HG03159 (cell line): ENCODE results near the gene DHX34.
"Not testable (repeated sequence)": the region's sequence is repeated elsewhere in the genome, so short reads cannot be mapped to it uniquely, and the experiment has no call there.

ENCODE experiments used
- ATAC-seq: cut with Tn5 transposase; IDR thresholded peaks from one replicate; pipeline ENCODE4 v1.9.1; 2021; ENCODE audit warnings: mild to moderate bottlenecking, moderate library complexity; ENCODE audit not compliant: unreplicated experiment

The DHX34 gene

DNA sequence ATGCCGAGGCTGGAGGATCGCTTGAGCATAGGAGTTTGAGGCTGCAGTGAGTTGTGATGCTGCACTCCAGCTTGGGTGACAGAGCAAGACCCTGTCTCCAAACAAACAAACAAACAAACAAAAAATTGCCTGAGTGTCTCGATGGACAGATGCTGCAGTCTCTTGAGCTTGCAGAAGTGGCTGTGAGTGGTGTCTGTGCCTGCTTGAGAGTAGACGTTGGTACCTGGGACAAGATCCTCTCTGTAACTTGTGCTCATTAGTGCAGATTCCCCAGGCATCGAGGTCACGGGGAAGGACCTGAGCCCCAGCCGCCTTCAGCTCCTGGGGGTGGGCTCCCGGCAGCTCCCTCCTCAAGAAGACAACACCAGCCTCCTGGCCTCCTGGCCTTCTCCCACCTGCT lies 25.7 kb upstream of the DHX34 start:
- ATAC-seq, result no peak

DNA sequence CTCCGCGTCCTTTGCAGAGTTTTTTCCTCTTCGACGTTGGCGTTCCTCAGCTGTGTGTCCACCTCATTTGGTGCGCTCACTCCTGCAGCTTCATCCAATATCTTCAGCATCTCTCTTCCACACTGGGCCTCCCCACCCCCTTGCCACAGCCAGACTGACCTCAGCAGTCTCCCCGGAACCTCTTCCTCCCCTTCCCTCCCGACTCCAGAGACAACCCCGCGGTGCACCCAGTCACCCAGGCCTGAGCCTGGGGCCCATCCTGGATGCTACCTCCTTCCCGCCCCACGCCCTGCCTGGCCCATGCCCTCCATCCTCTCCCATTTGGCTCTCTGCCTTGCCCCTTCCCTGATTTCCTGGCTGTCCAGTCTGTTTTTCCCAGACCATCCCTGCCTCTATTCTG lies 25.2 kb upstream of the DHX34 start:
- ATAC-seq, result no peak

DNA sequence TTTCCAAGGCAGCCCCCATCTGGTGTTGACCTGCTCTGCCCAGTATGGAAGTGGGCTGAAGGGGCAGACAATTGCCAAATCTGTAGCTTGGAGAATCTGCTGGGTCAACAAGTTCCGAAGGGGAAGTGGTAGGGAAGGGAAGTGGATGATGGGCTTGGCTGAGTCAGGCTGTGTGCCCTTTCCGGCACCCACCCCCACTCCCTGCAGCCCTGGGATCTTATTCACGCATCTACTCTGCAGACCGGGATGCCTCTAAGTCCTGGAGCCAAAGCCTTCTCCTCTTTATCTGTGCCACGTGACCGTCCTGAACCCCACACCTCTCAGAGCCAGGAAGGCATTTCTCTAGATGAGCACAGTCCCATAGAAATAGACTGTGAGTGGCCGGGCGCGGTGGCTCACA lies 24.6 kb upstream of the DHX34 start:
- ATAC-seq, result no peak

DNA sequence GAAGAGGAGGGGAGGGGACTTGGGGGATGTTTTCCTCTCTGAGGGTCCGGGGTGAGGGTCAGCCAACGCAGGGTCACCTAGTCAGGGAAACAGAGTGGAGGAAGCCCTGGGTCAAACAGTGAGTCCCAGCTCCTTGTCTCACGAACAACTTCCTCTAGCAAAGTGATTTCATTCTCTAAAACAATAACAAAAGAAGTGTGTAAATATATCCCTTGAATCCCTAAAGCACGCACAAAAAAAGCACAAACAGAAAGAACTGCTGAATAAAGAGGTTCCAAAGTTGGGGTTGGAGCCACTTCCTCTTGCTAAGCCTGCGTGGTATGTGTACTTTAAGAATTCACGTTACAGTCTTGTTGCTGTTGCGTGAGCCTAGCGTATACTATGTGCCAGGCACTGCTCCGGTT lies 18.6 kb upstream of the DHX34 start:
- no peak for ATAC-seq

DNA sequence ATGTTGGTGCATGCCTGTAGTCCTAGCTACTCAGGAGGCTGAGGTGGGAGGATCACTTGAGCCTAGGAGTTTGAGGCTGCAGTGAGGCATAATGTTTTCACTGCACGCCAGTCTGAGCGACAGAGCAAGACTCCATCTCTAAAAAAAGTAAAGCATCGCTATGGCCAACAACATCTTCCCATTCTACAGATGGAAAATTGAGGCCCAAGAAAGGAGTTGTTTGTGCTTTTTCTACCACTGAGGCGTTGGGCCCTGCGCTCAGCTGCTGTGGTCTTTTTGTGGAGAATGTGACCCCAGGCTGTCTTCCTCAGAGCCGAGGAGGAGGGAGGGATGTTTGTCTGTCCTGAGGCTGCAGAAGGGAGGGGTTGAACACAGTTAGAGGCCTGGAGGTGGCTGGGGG lies 17.6 kb upstream of the DHX34 start:
- ATAC-seq, result no peak

DNA sequence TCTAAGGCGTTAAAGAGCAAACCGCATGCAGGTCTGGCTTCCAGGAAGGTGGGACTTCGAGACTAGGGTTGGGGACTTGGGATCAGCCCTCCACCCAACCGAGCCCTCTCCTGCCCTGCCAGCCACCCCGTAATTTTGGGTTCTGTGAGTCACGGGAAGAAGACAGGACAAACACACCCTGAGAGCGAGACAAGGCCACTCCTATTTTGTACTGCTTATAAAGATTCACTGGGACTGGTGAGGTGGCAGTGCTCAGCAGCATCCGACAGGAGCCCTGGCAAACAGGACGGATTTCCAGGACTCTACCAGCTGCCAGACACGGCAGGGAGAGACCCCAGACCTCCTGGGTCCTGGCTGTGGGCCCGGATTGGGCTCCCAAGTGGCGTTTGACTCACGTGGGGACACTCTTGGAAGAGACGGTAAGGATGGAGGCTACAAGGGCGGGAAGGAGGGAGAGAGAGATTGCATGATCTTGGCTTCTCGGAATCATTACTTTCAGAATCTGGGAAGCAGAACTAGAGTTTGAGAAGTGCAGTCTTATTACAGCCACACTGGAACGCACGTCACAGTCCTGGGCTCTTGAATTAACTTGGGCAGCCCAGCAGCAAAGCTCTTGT lies 17.1 kb upstream of the DHX34 start, which contains the start of gene C5AR2:
Gene C5AR2, plus strand, starts transcription at position 245 of the 617 bp plus-strand sequence. CDS start 8,625 bp downstream, outside the sequence.
- no peak for ATAC-seq

DNA sequence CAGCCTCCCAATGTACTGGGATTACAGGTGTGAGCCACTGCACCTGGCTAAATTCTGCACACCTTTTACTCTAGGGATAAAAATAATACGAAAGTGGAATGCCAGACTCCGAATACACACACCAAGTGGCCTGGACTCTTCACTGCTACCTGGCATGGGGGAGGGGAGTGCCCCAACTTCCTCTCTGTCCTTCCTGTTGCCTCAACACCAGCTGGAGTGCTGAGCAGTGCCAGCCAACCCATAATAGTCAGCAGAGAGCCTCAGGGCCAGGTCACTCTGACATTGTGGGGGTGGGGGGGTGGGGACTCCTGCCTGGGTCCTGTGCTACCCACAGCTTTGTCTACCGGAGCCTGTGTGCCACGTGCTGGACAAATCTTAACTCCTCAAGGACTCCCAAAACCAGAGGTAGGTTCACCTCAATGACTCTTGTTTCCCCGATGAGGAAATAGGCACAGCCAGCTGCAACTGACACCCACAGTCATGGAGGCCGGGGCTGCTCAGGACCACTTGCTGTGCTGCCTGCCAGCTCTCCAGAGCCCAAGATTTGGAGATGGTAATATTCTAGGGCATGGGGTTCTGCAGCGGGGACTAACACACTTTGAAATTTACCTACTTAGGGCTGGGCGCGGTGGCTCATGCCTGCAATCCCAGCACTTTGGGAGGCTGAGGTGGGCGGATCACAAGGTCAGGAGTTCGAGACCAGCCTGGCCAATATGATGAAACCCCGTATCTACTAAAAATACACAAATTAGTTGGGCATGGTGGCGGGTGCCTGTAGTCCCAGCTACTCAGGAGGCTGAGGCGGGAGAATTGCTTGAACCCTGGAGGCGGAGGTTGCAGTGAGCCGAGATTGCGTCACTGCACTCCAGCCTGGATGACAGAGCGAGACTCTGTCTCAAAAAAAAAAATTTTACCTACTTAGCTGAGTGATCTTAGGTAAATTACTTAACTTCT lies 12.1 kb upstream of the DHX34 start:
- not testable (repeated sequence) for ATAC-seq

DNA sequence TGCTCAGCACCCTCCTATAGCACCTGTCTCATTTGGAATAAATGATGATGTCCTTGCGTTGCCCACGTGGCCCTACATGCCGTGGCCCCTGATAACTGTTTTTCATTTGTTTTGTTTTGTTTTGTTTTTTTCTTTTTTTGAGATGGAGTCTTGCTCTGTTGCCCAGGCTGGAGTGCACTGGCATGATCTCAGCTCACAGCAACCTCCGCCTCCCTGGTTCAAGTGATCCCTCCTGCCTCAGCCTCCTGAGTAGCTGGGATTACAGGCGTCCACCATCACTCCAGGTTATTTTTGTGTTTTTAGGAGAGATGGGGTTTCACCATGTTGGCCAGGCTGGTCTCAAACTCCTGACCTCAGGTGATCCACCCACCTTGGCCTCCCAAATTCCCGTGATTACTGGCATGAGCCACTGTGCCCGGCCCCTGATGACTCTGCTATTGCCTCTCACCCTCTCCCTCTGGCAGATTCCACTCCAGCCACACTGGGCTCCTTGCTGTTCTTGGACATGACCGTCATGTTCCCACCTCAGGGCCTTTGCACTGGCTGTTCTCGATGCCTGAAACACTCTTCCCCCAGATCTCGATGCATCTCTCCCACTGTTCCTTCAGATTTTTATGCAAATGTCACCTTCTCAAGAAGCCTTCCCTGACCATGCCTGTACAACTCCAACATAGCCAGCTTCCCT lies 9.8 kb upstream of the DHX34 start:
- ATAC-seq, result no peak

DNA sequence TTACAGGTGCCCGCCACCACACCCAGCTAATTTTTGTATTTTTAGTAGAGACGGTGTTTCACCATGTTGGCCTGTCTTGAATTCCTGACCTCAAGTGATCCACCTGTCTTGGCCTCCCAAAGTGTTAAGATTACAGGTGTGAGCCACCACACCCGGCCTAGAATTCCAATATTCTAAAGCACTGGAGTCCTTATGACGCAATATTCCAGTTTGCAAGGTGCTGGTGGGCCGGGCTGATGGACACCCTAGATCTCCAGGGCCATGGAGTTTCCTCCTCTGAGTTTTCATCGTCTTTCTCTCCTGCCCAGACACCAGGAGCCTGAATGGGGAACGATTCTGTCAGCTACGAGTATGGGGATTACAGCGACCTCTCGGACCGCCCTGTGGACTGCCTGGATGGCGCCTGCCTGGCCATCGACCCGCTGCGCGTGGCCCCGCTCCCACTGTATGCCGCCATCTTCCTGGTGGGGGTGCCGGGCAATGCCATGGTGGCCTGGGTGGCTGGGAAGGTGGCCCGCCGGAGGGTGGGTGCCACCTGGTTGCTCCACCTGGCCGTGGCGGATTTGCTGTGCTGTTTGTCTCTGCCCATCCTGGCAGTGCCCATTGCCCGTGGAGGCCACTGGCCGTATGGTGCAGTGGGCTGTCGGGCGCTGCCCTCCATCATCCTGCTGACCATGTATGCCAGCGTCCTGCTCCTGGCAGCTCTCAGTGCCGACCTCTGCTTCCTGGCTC lies 8.5 kb upstream of the DHX34 start:
- no peak for ATAC-seq

DNA sequence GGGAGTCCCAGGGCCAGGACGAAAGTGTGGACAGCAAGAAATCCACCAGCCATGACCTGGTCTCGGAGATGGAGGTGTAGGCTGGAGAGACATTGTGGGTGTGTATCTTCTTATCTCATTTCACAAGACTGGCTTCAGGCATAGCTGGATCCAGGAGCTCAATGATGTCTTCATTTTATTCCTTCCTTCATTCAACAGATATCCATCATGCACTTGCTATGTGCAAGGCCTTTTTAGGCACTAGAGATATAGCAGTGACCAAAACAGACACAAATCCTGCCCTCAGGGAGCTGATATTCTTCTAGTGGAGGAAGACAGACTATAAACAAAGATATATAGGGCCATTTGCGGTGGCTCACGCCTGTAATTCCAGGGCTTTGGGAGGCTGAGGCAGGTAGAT lies 7.4 kb upstream of the DHX34 start:
- no peak for ATAC-seq

DNA sequence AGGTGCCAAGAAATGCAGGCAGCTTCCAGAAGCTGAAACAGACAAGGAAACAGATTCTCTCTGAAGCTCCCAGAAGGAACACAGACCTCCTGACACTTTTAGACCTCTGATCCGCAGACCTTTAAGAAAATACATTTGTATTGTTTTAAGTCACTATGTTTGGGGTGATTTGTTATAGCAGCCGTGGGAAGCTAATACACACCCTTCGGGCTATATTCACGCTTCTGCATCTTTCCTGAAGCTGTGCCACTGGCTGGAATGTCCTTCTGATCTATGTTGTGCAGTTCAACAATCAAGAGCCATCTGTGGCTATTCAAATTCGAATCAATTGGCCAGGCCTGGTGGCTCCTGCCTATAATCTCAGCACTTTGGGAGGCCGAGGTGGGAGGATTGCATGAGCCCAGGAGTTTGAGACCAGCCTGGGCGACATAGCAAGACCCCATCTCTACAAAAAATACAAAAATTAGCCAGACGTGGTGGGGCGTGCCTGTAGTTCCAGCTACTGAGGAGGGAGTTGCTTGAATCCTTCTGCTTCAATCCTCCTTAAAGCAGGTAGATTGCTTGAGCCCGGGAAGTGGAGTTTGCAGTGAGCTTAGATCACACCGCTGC lies 5.8 kb upstream of the DHX34 start:
- ATAC-seq, result no peak

DNA sequence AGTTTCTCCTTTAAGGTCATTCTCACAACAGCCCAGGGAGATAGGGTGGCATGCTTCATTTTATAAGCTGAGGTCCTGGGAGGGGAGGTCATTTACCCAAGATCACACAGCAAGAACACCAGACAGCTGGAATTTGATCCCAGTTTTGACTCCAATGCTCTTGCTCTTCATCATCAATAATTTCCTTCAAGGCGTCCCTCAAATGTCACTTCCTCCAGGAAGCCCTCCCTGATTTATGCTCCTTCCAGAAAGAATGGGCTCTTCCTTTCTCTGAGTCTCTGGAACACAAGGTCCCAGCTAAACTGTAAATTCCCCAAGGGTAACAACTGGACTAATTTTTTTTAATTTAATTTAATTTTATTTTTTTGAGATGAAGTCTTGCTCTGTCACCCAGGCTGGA lies 4.7 kb upstream of the DHX34 start:
- no peak for ATAC-seq

DNA sequence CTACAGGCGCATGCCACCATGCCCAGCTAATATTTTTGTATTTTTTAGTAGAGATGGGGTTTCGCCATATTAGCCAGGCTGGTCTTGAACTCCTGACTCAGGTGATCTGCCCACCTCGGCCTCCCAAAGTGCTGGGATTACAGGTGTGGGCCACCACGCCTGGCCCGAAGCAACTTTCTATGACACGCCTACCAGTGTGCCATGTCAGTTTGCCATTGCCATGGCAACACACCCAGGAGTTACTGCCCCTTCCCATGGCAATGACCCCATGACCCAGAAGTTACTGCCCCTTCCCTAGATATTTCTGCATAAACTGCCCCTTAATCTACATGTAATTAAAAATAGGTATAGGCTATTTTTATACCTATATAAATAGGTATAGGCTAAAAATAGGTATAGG lies 3.1 kb upstream of the DHX34 start:
- not testable (repeated sequence) for ATAC-seq

DNA sequence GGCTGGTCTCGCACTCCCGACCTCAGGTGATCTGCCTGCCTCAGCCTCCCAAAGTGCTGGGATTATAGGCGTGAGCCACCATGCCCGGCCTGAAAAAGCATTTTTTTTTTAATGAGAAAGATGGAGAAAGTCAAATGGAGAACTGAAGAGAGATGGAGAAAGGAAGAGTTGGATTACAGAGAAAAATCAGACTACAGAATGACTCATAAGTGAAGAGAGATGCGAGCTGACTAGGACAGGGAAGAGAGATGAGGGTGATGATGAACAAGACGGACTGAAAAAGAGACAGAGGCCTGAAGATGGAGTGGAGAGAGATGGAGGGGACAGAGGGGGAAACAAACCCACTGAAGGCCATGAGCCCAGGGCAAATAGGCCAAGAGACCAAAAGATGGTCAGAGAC lies 1.5 kb downstream of the DHX34 start:
- no peak for ATAC-seq

DNA sequence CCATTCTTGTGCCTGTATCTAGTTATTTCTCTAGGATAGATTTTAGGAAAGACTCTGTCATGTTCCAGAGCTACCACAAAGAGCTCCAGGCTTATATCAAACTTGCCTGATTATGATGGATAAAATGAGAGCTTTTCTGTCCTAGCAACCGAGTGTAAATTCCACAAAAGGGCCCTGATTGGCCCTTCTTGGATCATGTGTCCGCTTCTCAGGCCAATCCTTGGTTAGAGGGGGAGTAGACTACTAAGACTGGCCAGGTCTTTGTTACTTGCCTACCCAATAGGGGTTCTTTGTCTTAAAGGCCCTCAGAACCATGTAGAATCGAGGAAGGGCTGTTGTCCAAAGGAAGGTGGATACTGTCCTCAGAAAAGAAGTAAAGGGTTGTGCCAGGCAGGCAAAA lies 2.4 kb downstream of the DHX34 start:
- no peak for ATAC-seq

DNA sequence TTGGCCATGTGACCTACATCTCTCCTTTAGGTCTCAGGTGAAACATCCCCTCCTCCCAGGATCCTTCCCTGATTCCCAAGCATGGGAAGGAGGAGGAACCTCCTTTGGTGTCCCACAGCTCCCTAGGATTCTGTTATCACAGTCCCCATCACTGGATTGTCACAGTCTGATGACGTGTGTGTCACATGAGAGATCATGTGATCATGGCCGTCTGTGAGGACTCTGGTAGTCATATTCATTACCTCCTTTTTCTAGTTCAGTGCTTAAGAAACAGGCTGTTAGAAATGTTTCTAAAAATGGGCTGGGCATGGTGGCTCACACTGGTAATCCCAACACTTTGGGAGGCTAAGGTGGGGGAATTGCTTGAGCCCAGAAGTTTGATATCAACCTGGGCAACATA lies 3.0 kb downstream of the DHX34 start:
- no peak for ATAC-seq

DNA sequence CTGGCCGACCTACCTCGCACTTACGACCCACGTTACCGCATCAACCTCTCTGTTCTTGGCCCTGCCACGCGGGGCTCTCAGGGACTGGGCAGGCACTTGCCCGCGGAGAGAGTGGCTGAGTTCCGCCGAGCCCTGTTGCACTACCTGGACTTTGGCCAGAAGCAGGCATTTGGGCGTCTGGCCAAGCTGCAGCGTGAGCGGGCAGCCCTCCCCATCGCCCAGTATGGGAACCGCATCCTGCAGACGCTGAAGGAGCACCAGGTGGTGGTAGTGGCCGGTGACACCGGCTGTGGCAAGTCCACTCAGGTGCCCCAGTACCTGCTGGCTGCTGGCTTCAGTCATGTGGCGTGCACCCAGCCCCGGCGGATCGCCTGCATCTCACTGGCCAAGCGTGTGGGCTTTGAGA lies 4.2 kb downstream of the DHX34 start:
- no peak for ATAC-seq

DNA sequence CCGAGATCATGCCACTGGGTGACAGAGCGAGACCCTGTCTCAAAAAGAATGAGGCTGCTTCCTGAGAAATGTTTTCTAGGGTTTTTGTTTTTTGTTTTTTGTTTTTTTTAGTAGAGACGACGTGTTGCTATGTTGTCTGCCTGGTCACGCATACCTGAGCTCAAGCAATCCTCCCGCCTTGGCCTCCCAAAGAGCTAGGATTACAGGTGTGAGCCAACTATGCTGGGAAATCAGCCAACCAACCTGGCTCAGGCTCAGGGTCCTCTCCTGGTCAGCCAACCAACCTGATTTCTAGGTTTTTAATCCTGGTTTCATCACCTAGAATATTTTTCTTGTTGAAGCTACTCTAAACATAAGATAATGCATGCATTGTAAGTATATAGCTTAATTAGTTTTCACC lies 7.8 kb downstream of the DHX34 start:
- ATAC-seq, result no peak

DNA sequence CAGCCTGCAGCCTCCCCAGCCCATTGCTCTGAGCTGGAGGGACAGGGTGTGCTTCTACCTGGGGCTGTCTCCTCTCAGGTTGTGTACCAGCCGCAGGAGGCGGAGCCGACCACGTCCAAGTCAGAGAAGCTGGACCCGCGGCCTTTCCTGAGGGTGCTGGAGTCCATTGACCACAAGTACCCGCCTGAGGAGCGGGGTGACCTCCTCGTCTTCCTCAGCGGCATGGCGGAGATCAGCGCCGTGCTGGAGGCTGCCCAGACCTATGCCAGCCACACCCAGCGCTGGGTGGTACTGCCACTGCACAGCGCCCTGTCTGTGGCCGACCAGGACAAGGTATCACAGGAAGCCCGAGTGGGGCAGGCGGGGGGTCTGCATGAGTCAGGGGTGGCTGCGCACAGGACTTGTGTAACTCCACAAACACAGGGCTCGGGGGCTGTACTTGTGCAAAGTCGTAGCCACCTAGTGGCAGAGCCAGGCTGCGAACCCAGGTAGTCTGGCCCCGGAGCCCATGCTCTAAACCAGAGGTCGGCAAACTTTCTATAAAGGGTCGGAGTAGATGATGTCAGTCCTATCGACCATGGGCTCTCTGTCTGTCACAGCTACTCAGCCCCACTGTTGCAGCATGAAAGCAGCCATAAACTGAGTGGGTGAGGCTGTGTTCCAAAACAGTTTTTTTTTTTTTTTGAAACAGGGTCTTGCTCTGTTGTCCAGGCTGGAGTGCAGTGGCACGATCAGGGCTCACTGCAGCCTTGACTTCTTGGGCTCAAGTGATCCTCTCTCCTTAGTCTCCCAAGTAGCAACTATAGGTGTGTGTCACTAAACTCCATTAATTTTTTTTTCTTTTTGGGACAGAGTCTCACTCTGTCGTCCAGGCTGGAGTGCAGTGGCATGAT lies 8.9 kb downstream of the DHX34 start:
- ATAC-seq, result no peak

DNA sequence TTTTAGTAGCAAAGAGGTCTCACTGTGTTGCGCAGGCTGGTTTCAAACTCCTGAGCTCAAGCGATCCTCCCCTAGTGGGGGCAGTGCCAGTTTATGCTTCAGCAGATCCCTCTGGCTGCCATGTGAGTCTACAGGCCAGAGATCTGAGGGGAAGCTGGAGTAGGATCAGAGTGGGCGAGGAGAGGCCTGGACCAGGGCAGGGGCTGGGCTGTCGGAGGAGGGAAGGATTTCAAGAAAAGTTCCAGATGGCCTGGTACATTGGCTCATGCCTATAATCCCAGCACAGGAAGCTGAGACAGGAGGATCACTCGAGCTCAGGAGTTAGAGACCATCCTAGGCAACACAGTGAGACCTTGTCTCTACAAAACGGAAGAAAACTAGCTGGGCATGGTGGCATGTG lies 9.8 kb downstream of the DHX34 start:
- ATAC-seq, result no peak
